ENCODE data around the gene PHC2.

Gene PHC2

DNA sequence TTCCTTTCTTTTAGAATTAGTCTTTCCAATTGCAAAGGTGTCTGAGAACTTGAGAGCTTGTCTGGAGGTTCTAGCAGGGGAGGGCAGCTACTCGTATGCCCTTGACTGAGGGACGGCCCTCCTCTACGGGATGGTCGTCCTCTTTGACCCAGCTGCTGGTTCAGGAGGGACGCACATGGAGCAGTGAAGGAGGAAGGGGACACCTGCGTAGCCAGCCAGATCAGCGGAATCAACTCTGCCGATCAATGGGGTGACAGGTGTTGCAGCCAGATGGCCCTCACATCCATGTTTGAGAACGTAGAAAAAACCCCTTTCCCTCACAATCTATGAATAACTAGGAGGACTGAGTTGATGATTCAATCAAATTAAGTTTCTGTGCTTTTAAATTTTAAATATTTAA is 94.3 kb downstream of the PHC2 start:
- DNase-seq (ENCODE audit: low read depth in 1 of 2, low spot score in 1 of 2) = no peak

- no peak for DNase-seq (ENCODE audit: low read depth in 1 of 2, low spot score in 1 of 2)
These were observed 95.9 kb downstream of the PHC2 start for GRCh38 chr1:33335020-33335419.

GRCh38 chr1:33334081-33334552 is 96.8 kb downstream of the PHC2 start:
- DNase-seq (ENCODE audit: low read depth in 1 of 2, low spot score in 1 of 2) = no peak

- no peak for DNase-seq (ENCODE audit: low read depth in 1 of 2, low spot score in 1 of 2)
These were observed 98.0 kb downstream of the PHC2 start for GRCh38 chr1:33332881-33333280.

- no peak for DNase-seq (ENCODE audit: low read depth in 1 of 2, low spot score in 1 of 2)
These were observed 98.5 kb downstream of the PHC2 start for GRCh38 chr1:33332357-33332789.

GRCh38 chr1:33331444-33332356 is 99.2 kb downstream of the PHC2 start:
- no peak for DNase-seq (ENCODE audit: low read depth in 1 of 2, low spot score in 1 of 2)

DNA sequence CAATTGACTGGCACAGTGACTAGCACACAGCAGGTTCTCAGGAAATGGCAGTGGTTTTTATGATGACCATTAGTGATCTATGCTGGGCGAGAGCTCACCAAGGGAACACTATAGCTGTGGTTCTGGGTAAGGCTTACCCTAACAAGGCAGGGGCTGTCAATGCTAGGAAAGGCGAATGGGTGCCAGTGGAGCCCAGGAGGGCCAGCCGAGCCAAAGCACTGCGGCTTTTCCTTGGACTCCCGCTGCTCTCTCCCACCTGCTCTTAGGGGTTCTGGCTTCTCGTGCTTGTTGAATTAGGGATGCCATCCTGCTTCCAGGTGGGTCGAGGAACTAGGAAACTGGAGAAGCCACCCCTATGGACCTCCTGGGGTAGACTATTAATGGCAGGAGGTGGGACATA is 100.0 kb downstream of the PHC2 start:
- no peak for DNase-seq (ENCODE audit: low read depth in 1 of 2, low spot score in 1 of 2)

GRCh38 chr1:33330361-33330890 is 100.5 kb downstream of the PHC2 start:
- DNase-seq (ENCODE audit: low read depth in 1 of 2, low spot score in 1 of 2) = no peak

GRCh38 chr1:33329600-33330305 is 101.1 kb downstream of the PHC2 start:
- DNase-seq (ENCODE audit: low read depth in 1 of 2, low spot score in 1 of 2) = no peak

DNA sequence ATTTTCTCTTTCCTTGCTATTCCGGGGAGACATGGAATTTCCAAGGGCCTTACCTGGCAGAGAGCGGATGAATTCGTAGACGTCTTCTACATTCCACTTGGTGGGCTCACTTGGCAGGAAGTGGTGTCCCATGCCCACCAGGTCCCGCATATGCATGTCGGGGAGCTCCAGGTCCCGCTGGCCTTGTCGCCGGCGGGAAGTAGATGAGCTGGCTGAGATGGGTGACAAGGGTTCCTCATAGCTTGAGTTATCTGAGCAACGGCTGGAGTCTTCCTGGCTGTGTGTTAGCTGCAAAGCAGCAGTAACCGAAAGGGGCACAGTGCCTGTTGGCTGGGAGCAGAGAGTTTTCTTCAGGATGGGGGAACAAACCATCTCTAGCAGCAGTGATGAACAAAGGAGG is 102.1 kb downstream of the PHC2 start:
- DNase-seq (ENCODE audit: low read depth in 1 of 2, low spot score in 1 of 2) = no peak

- DNase-seq (ENCODE audit: low read depth in 1 of 2, low spot score in 1 of 2) = no peak
These were observed 103.1 kb downstream of the PHC2 start for GRCh38 chr1:33327587-33328325.

DNA sequence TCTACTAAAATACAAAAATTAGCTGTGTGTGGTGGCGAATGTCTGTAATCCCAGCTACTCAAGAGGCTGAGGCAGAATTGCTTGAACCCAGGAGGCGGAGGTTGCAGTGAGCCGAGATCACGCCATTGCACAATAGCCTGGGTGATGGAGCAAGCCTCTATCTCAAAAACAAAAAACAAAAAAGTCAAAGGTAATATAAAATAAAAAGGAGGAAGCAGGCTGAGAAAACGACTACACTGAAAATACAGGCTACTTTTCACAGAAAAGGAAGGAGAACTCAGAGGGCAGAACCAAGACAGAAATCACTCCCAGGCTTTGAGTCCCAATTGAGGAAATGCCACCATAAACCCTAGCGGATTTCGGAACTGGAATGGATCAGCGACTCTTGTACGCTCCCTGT is 104.1 kb downstream of the PHC2 start:
- no peak for DNase-seq (ENCODE audit: low read depth in 1 of 2, low spot score in 1 of 2)

- DNase-seq (ENCODE audit: low read depth in 1 of 2, low spot score in 1 of 2) = no peak
These were observed 106.0 kb downstream of the PHC2 start for GRCh38 chr1:33324677-33325575.

DNA sequence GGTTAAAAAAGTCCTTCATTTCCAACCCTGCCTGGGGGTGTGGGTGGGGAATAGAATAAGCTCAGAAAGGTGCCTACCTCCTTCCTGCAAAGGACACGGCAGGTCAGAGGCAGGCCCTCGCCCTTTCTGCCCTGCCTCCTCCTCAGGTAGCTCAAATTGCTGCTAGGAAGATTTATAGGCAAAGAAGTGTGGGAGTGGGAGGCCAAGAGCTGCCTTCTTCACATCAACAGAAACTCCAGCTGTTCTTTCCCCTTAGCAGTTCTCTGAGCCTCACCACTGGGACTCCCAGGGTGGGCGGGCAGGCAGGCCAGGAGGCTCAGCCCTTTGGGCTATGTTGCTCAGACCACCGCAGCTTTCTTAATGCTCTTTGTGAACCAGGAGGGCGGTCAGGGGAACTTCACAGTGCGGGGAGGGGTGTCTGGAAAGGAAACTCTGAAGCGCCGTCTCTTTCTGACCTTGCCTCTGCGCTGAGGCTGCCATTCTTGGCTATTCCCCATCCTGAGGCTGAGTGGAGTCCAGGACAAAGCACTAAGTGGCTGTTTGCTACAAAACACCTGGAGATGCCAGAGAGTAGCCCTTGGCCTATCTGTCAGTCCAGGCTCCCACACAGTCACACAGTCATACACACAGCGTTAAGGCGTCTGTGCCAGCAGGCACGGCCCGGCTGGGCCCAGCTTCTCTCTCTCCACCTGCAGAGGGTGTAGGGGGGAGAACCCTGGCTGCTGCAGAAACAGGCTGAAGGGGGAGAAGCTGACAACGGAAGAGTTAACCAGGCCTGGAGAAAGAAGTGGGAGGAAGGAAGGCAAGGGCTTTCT is 107.0 kb downstream of the PHC2 start:
- DNase-seq (ENCODE audit: low read depth in 1 of 2, low spot score in 1 of 2) = no peak

- DNase-seq (ENCODE audit: low read depth in 1 of 2, low spot score in 1 of 2) = no peak
These were observed 107.9 kb downstream of the PHC2 start for GRCh38 chr1:33322870-33323585.

DNA sequence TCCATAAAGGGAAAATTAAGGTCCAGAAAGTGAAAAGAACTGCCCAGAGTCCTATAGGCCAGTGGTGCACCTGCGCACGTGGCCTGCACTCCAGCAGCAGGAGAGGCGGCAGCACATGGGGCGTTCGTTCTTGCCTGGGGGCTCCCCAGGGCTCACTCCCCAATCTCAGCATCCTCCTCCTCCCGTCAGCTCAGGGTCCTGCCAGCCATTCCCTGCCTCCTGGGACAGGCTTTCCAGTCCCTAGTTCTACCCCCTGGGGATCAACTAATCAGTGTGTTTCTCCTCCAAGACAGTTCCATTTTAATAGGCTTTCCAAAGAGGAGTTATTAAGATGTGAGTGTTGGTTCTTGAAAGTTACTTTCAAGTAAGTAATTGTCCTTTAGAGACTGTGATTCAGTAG is 108.8 kb downstream of the PHC2 start:
- no peak for DNase-seq (ENCODE audit: low read depth in 1 of 2, low spot score in 1 of 2)

DNA sequence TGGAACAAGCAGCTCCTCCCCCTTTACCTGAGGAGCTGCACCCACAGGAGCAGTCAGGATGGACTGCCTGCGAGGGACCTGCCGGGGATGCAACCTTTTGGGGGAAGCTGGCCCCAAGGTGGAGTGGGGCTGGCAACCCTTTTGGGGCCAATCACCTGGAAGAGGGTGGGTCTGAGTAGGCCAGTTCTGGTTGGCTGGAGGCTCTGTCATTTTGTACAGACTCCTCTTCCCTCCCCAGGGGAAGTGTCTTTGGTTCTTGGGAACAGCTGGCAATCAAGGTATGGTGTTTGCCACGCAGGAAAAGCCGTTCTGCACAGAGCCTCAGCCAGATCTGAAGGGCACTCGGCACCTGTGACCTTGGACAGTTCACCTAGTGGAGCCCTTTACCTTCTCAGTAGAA is 109.7 kb downstream of the PHC2 start:
- DNase-seq (ENCODE audit: low read depth in 1 of 2, low spot score in 1 of 2) = no peak

DNA sequence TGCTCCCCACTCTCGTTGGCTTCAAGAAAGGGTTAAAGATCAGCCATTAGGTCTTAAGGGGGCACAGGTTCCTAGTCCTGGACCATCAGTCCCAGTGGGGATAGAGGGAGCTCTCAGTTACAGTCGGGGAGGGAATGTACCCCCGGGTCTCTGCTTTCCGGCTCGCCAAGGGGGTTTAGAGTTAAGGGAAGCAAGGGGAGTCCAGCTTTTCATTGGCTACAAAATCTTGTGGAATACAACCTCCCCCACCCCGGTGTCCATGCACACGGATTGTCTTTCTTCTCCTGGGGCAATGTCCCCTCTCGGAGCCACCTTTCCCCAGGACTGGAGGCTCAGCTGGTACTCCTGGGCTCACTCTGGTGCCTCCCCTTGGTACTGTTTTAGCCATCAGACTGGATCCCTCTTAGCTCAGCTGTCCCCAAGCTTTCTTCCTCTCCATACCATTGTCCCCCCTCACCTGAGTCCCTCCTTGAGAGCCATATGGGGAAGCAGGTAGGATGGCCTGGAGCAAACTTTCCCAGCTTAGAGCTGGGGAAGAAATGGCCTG is 110.2 kb downstream of the PHC2 start, which contains the start of gene A3GALT2:
TSS of gene A3GALT2 (minus strand) at position 480 of the 547 bp plus-strand sequence. CDS start at position 480, 0 bp downstream.
- no peak for DNase-seq (ENCODE audit: low read depth in 1 of 2, low spot score in 1 of 2)
